Measurements from ENCODE around the gene B4GALT5. TPM values are rescaled to one million over a fixed set of nuclear protein-coding genes. Genes with fewer than 3 reads are reported as not detected.

The B4GALT5 gene
- total and polyA plus RNA-seq, 4 experiments from 2014 or later: 0.43 to 6.2 (median 4.0) TPM

DNA sequence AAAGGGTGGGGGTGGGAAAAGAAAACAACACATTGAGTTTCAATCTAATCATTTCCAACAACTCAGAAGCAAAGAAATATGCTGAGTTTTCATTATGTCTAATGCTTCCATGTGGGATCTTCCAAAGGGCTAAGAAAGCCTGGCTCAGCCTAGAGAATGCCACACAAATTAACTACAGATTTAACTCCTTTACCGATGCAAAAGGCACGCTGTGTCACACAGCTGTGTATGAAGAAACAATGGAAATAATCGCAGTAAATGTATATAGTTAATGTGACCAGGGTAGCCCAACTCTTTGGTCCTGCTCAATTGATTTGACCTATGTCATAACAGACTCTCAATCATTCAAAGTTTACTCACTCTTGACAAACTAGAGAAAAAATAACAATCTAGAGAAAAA lies 17.8 kb downstream of the B4GALT5 start:
- H3K27me3 Mint-ChIP-seq: no peaks in the 10 kb centered on the region
- Histone ChIP-seq H3K4me1 (ENCODE audit: insufficient read depth, low read length) (peaks cover 27% of the 10 kb centered on the region), H3K4me3 (ENCODE audit: low read length in 2 of 2) (no peak overlapping the region), H3K27ac (ENCODE audit: low read depth, low read length) (no peak overlapping the region), H3K36me3 (ENCODE audit: insufficient read depth, low read length) (no peaks in the 10 kb centered on the region), H3K9me3 (ENCODE audit: control insufficient read depth in 1 of 2, low read length in 2 of 2) (no peaks in the 10 kb centered on the region), H3K27me3 (ENCODE audit: insufficient read depth, low read length) (no peaks in the 10 kb centered on the region)
- no peaks in the 10 kb centered on the region for H3K9me3 Mint-ChIP-seq
- ChIA-PET POLR2A (ENCODE audit: partially characterized antibody) (no interaction called here), CTCF (ENCODE audit: partially characterized antibody) (interaction anchor here (1.6 kb wide), 1 partner anchor 13 kb away, joined by 4 read pairs; no protein-coding TSS in a partner anchor)
- no peak overlapping the region for H3K4me3 Mint-ChIP-seq
- DNase-seq: no peak
- no peak overlapping the region for H3K27ac Mint-ChIP-seq
- intact Hi-C loops (cut with micrococcal nuclease): no loop called here
- peaks cover 27 to 62% (median 37%) of the 10 kb centered on the region in 4 donors for H3K4me1 Mint-ChIP-seq
- no peaks in the 10 kb centered on the region for H3K36me3 Mint-ChIP-seq

- no peak overlapping the region for H3K27ac ChIP-seq (ENCODE audit: low read depth, low read length)
- Mint-ChIP-seq H3K4me1 (peaks cover 22 to 53% (median 30%) of the 10 kb centered on the region in 4 donors), H3K27ac (peak overlapping the region in 2 of 7 donors; percentile 13 to 67), H3K9me3 (no peaks in the 10 kb centered on the region), H3K36me3 (no peaks in the 10 kb centered on the region), H3K27me3 (no peaks in the 10 kb centered on the region), H3K4me3 (peak overlapping the region in 1 of 8 donors; percentile 25)
- no peaks in the 10 kb centered on the region for H3K27me3 ChIP-seq (ENCODE audit: insufficient read depth, low read length)
- no peak overlapping the region for H3K4me3 ChIP-seq (ENCODE audit: low read length in 2 of 2)
- DNase-seq: no peak
- H3K4me1 ChIP-seq (ENCODE audit: insufficient read depth, low read length): peaks cover 18% of the 10 kb centered on the region
- POLR2A ChIA-PET (ENCODE audit: partially characterized antibody): interaction anchor here (1.2 kb wide), 1 partner anchor 14 kb away, joined by 4 read pairs; no protein-coding TSS in a partner anchor
- intact Hi-C loops (cut with micrococcal nuclease): no loop called here
- H3K36me3 ChIP-seq (ENCODE audit: insufficient read depth, low read length): no peaks in the 10 kb centered on the region
- CTCF ChIA-PET (ENCODE audit: partially characterized antibody): interaction anchor here (1.3 to 1.6 kb wide), 2 partner anchors 16 kb away, joined by 4 to 5 read pairs; no protein-coding TSS in a partner anchor
- no peaks in the 10 kb centered on the region for H3K9me3 ChIP-seq (ENCODE audit: control insufficient read depth in 1 of 2, low read length in 2 of 2)
These were observed 19.1 kb downstream of the B4GALT5 start for GRCh38 chr20:49694450-49695071.

DNA sequence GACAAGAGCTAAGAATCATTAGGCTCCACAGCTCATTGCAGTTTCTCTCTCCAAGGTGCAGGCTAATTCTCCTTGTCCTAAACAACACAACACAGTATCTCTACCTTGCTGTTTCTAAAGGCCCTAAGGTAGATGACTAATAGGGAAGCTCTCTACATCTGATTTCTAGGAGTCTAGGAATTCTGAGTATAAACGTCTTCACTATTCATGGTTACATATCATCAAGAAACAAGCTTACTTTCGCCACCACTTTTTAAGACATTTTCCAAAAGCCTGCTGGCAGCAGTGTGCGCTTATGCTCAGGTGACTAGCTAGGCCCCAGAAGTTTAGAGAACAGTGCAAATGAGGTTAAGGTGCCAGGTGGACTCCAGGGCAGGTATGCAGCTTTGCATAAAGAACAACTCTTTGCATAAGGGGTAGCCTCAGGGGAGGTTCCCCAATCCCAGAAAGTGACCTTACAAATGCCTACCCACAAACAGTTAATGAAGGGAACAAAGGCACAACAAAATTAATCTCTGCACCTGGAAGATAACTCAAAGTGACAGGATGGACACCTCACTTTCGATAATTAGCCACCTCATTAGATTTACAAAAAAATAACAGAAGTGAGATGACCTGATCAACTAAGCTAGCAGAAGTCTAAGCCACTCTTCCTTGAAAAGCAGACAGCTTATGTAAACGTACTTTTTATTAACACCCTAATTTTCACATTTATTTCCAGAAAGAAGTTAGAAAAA lies 20.1 kb downstream of the B4GALT5 start:
- POLR2A ChIA-PET (ENCODE audit: partially characterized antibody): interaction anchor here (0.5 to 1.5 kb wide), 4 partner anchors 10 to 26 kb away, joined by 3 to 6 read pairs (median 4); no protein-coding TSS in a partner anchor
- Histone ChIP-seq H3K27me3 (ENCODE audit: insufficient read depth, low read length) (no peaks in the 10 kb centered on the region), H3K4me1 (ENCODE audit: insufficient read depth, low read length) (peaks cover 13% of the 10 kb centered on the region), H3K27ac (ENCODE audit: low read depth, low read length) (no peak overlapping the region), H3K4me3 (ENCODE audit: low read length in 2 of 2) (no peak overlapping the region), H3K36me3 (ENCODE audit: insufficient read depth, low read length) (no peaks in the 10 kb centered on the region), H3K9me3 (ENCODE audit: control insufficient read depth in 1 of 2, low read length in 2 of 2) (no peaks in the 10 kb centered on the region)
- Mint-ChIP-seq H3K4me1 (peaks cover 16 to 44% (median 22%) of the 10 kb centered on the region in 4 donors), H3K36me3 (no peaks in the 10 kb centered on the region), H3K4me3 (no peak overlapping the region), H3K27ac (no peak overlapping the region), H3K9me3 (no peaks in the 10 kb centered on the region), H3K27me3 (no peaks in the 10 kb centered on the region)
- CTCF ChIA-PET (ENCODE audit: partially characterized antibody): interaction anchor here (0.8 to 1.6 kb wide), 3 partner anchors 15 to 18 kb away, joined by 3 to 5 read pairs (median 4); no protein-coding TSS in a partner anchor
- no peak for DNase-seq
- intact Hi-C loops (cut with micrococcal nuclease): no loop called here

- H3K9me3 Mint-ChIP-seq: no peaks in the 10 kb centered on the region
- Histone ChIP-seq H3K4me3 (ENCODE audit: low read length in 2 of 2) (no peak overlapping the region), H3K27ac (ENCODE audit: low read depth, low read length) (no peak overlapping the region), H3K36me3 (ENCODE audit: insufficient read depth, low read length) (no peaks in the 10 kb centered on the region), H3K27me3 (ENCODE audit: insufficient read depth, low read length) (no peaks in the 10 kb centered on the region), H3K9me3 (ENCODE audit: control insufficient read depth in 1 of 2, low read length in 2 of 2) (no peaks in the 10 kb centered on the region), H3K4me1 (ENCODE audit: insufficient read depth, low read length) (peaks cover 9% of the 10 kb centered on the region)
- no peak overlapping the region for H3K4me3 Mint-ChIP-seq
- no peaks in the 10 kb centered on the region for H3K27me3 Mint-ChIP-seq
- POLR2A ChIA-PET (ENCODE audit: partially characterized antibody): interaction anchor here (0.5 to 1.5 kb wide), 3 partner anchors 9 to 25 kb away, joined by 3 to 6 read pairs (median 3); no protein-coding TSS in a partner anchor
- H3K27ac Mint-ChIP-seq: no peak overlapping the region
- H3K4me1 Mint-ChIP-seq: peaks cover 12 to 40% (median 23%) of the 10 kb centered on the region in 4 donors
- no peak for DNase-seq
- CTCF ChIA-PET (ENCODE audit: partially characterized antibody): interaction anchor here (0.8 to 1.6 kb wide), 2 partner anchors 14 to 17 kb away, joined by 3 to 4 read pairs; no protein-coding TSS in a partner anchor
- H3K36me3 Mint-ChIP-seq: no peaks in the 10 kb centered on the region
- intact Hi-C loops (cut with micrococcal nuclease): no loop called here
These were observed 20.7 kb downstream of the B4GALT5 start for GRCh38 chr20:49692941-49693340.

- peaks cover 14 to 36% (median 23%) of the 10 kb centered on the region in 4 donors for H3K4me1 Mint-ChIP-seq
- no peaks in the 10 kb centered on the region for H3K27me3 Mint-ChIP-seq
- intact Hi-C loops (cut with micrococcal nuclease): no loop called here
- no peak overlapping the region for H3K27ac Mint-ChIP-seq
- no peaks in the 10 kb centered on the region for H3K36me3 Mint-ChIP-seq
- no peaks in the 10 kb centered on the region for H3K9me3 Mint-ChIP-seq
- Histone ChIP-seq H3K9me3 (ENCODE audit: control insufficient read depth in 1 of 2, low read length in 2 of 2) (no peaks in the 10 kb centered on the region), H3K4me1 (ENCODE audit: insufficient read depth, low read length) (peaks cover 9% of the 10 kb centered on the region), H3K36me3 (ENCODE audit: insufficient read depth, low read length) (no peaks in the 10 kb centered on the region), H3K27ac (ENCODE audit: low read depth, low read length) (no peak overlapping the region), H3K27me3 (ENCODE audit: insufficient read depth, low read length) (no peaks in the 10 kb centered on the region), H3K4me3 (ENCODE audit: low read length in 2 of 2) (no peak overlapping the region)
- DNase-seq: no peak
- POLR2A ChIA-PET (ENCODE audit: partially characterized antibody): interaction anchor here (1.0 to 1.5 kb wide), 2 partner anchors 12 to 24 kb away, joined by 3 read pairs; no protein-coding TSS in a partner anchor
- no peak overlapping the region for H3K4me3 Mint-ChIP-seq
- CTCF ChIA-PET (ENCODE audit: partially characterized antibody): no interaction called here
These were observed 21.7 kb downstream of the B4GALT5 start for GRCh38 chr20:49691818-49692568.

- intact Hi-C loops (cut with micrococcal nuclease): no loop called here
These were observed 22.6 kb downstream of the B4GALT5 start for GRCh38 chr20:49690899-49691620.

More at GRCh38 chr20:49690899-49691620, 22.6 kb downstream of the B4GALT5 start:
- ChIA-PET POLR2A (ENCODE audit: partially characterized antibody) (no interaction called here), CTCF (ENCODE audit: partially characterized antibody) (interaction anchor here (1.2 to 1.6 kb wide), 2 partner anchors 12 to 15 kb away, joined by 3 to 4 read pairs; no protein-coding TSS in a partner anchor)
- Histone ChIP-seq H3K36me3 (ENCODE audit: insufficient read depth, low read length) (no peaks in the 10 kb centered on the region), H3K27me3 (ENCODE audit: insufficient read depth, low read length) (no peaks in the 10 kb centered on the region), H3K4me3 (ENCODE audit: low read length in 2 of 2) (no peak overlapping the region), H3K4me1 (ENCODE audit: insufficient read depth, low read length) (peaks cover 18% of the 10 kb centered on the region), H3K27ac (ENCODE audit: low read depth, low read length) (no peak overlapping the region), H3K9me3 (ENCODE audit: control insufficient read depth in 1 of 2, low read length in 2 of 2) (no peaks in the 10 kb centered on the region)
- H3K27ac Mint-ChIP-seq: no peak overlapping the region
- peaks cover 13 to 36% (median 24%) of the 10 kb centered on the region in 4 donors for H3K4me1 Mint-ChIP-seq
- DNase-seq: no peak
- H3K9me3 Mint-ChIP-seq: no peaks in the 10 kb centered on the region
- no peaks in the 10 kb centered on the region for H3K36me3 Mint-ChIP-seq
- no peaks in the 10 kb centered on the region for H3K27me3 Mint-ChIP-seq
- H3K4me3 Mint-ChIP-seq: no peak overlapping the region
